Chondrocyte (in vitro differentiated cells): ENCODE results near the gene SDF4. TPM values are rescaled to one million over a fixed set of nuclear protein-coding genes. Genes with fewer than 3 reads are reported as not detected.

Source experiments
- DNase-seq: peaks from one replicate; pipeline ENCODE4 v3.0.0; 2021; ENCODE audit warnings: mixed read lengths, low spot score
- H3K27ac Mint-ChIP-seq: one replicate; pipeline ENCODE4 v1.8.0; 2021; ENCODE audit warnings: mild to moderate bottlenecking, moderate library complexity, mixed read lengths; ENCODE audit not compliant: unreplicated experiment
- H3K27me3 Mint-ChIP-seq: 2 replicates; pipeline ENCODE4 v1.8.0; 2021; ENCODE audit warnings: low read depth, mixed read lengths
- H3K36me3 Mint-ChIP-seq: 2 replicates; pipeline ENCODE4 v1.8.0; 2021; ENCODE audit warnings: low read depth, mixed read lengths
- H3K4me1 Mint-ChIP-seq: 2 replicates; pipeline ENCODE4 v1.8.0; 2021; ENCODE audit warnings: low read depth, mild to moderate bottlenecking, mixed read lengths
- H3K4me3 Mint-ChIP-seq: one replicate; pipeline ENCODE4 v1.8.0; 2021; ENCODE audit warnings: mild to moderate bottlenecking, moderate library complexity, mixed read lengths; ENCODE audit not compliant: unreplicated experiment
- H3K9me3 Mint-ChIP-seq: 2 replicates; pipeline ENCODE4 v1.8.0; 2021; ENCODE audit warnings: low read depth, mixed read lengths
- CTCF ChIP-seq: fragments of 200-600 bp; sonication (generic); IDR thresholded peaks from 2 replicates; pipeline ENCODE4 v1.5.0; 2021; ENCODE audit warnings: antibody characterized with exemption, mild to moderate bottlenecking, moderate library complexity
- total RNA-seq: library from RNA; stranded (reverse); gene quantifications from 3 replicates; pipeline ENCODE4 v1.2.1, GENCODE V29; 2021

SDF4 gene
- total RNA-seq, 1 donor from 2014 or later: 164 TPM

- DNase-seq: no peak
- Mint-ChIP-seq H3K4me1 (peaks cover 29% of the 10 kb centered on the region), H3K4me3 (no peak overlapping the region), H3K27ac (no peak overlapping the region), H3K36me3 (peaks cover 25% of the 10 kb centered on the region), H3K9me3 (no peaks in the 10 kb centered on the region), H3K27me3 (no peaks in the 10 kb centered on the region)
- no peak for TF ChIP-seq CTCF
These were observed 31.0 kb upstream of the SDF4 start for GRCh38 chr1:1262758-1263157.

- peaks cover 29% of the 10 kb centered on the region for H3K4me1 Mint-ChIP-seq
- H3K36me3 Mint-ChIP-seq: peaks cover 26% of the 10 kb centered on the region
- H3K27ac Mint-ChIP-seq: no peak overlapping the region
- no peak for TF ChIP-seq CTCF
- H3K27me3 Mint-ChIP-seq: no peaks in the 10 kb centered on the region
- H3K9me3 Mint-ChIP-seq: no peaks in the 10 kb centered on the region
- H3K4me3 Mint-ChIP-seq: no peak overlapping the region
- no peak for DNase-seq
These were observed 30.3 kb upstream of the SDF4 start for GRCh38 chr1:1262071-1262470.

DNA sequence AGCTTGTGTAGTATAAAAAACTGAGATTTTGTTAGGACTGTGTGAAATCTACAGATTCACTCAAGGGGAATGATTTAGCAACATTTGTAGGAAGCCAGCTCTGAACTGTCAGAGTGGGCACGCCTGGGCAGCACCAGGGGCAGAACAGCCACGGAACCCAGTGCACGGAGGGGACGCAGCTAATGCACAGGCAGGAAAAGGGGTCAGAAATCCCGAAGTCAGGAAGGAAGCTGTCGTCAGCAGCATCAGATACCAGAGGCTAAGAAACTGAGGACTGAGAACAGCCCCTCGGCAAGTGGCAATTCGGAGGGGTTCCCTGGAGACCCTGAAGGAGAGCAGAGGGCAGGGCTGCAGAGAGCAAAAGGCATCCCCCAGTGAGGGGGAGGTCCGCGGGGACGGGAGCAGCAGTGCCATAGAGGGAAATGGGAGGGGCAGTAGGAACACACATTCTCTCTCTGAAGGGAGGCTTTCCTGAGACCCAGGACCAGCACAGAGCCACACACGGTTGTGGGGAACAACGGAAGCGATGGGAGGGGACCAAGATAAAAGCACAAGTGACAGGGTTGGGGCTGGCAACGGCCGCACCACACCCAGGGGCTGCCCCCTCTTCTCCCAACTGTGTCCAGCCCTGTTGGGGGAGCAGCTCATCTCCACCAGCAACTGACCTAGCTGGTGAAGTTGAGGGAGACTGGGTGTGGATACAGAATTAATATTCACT is 29.2 kb upstream of the SDF4 start:
- Mint-ChIP-seq H3K4me1 (peaks cover 26% of the 10 kb centered on the region), H3K36me3 (peaks cover 29% of the 10 kb centered on the region), H3K4me3 (no peak overlapping the region), H3K9me3 (no peaks in the 10 kb centered on the region), H3K27me3 (no peaks in the 10 kb centered on the region), H3K27ac (no peak overlapping the region)
- DNase-seq: no peak
- TF ChIP-seq CTCF: no peak

DNA sequence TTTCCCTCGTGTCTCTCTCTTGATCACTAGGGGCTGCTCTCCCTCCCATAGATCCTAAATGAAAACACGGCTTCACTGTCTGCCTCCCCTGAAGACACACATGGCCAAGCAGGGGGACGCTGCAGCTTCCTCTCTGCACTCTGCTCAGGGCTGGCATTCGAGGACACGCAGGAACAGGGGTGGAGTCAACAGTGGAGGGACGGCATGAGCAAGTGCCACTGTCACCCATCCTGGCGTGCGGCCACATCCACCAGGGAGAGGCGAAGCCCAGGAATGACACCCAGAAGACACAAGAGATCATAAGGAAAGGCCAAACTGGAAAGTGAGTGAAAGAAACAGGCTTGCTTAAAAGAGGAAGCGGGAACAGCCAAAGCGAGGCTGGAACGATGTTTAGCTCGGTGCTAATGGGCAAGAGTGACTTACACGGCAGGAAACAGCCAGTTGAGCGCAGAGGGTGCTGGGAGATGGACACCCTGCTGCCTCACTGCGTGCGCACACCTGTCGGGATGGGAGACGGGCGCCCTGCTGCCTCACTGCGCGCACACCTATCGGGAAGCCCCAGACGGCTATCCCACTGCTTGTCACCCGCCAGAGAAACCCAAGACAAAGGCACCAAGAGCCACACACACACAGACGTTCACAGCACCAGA is 28.3 kb upstream of the SDF4 start:
- Mint-ChIP-seq H3K4me1 (peaks cover 17% of the 10 kb centered on the region), H3K36me3 (peaks cover 27% of the 10 kb centered on the region), H3K27ac (no peak overlapping the region), H3K27me3 (no peaks in the 10 kb centered on the region), H3K4me3 (no peak overlapping the region), H3K9me3 (no peaks in the 10 kb centered on the region)
- no peak for DNase-seq
- no peak for TF ChIP-seq CTCF

DNA sequence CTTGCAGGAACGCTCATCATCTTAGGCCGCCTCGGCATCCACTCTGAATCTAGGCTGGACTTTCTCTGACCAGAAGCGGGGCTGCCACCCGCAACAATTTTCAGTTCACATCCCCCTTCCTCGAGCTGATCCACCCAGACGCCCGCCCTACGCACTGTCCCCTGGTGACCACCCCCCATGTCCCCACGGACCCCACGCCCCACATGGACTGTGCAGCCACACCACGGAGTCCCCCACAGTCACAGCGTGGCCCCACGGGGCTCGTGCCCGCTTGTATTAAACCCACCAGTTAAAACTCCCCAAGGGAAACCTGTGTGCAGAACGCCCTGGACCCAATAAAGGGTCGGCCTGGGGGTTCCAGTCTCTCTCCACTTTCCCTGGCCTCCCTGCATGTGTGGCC is 27.7 kb upstream of the SDF4 start:
- no peak overlapping the region for H3K4me3 Mint-ChIP-seq
- H3K27me3 Mint-ChIP-seq: no peaks in the 10 kb centered on the region
- peaks cover 11% of the 10 kb centered on the region for H3K4me1 Mint-ChIP-seq
- H3K9me3 Mint-ChIP-seq: no peaks in the 10 kb centered on the region
- H3K27ac Mint-ChIP-seq: no peak overlapping the region
- TF ChIP-seq CTCF: no peak
- H3K36me3 Mint-ChIP-seq: peaks cover 27% of the 10 kb centered on the region
- DNase-seq: no peak
